Left lung (tissue), 10 donors: Measurements from ENCODE around the gene JPH3. TPM values are rescaled to one million over a fixed set of nuclear protein-coding genes. Genes with fewer than 3 reads are reported as not detected.

Source experiments
- ATAC-seq: fragments of 200-7000 bp; cut with Tn5 transposase; one replicate; pipeline ENCODE4 v1.9.1; 2020; ENCODE audit warnings: moderate library complexity
- DNase-seq, 4 donors: peaks; one replicate each; pipeline ENCODE4 v3.0.0-alpha.2; 2013 to 2020
- H3K27ac ChIP-seq, 2 donors: fragments of 200-600 bp; sonication (generic) in 1 of 2; one replicate each; pipeline versions ENCODE4 v1.5.0 to v1.8.0; 2020 to 2021
- H3K27me3 ChIP-seq, 2 donors: fragments of 200-600 bp; sonication (generic) in 1 of 2; one replicate each; pipeline versions ENCODE4 v1.5.0 to v1.8.0; 2020 to 2021
- H3K36me3 ChIP-seq, 2 donors: fragments of 200-600 bp; sonication (generic) in 1 of 2; one replicate each; pipeline versions ENCODE4 v1.5.0 to v1.8.0; 2020 to 2021
- H3K4me1 ChIP-seq, 2 donors: fragments of 200-600 bp; one replicate each; pipeline ENCODE4 v1.8.0; 2021
- H3K4me3 ChIP-seq, 2 donors: fragments of 200-600 bp; sonication (generic) in 1 of 2; one replicate each; pipeline versions ENCODE4 v1.5.0 to v1.8.0; 2020 to 2021; ENCODE audit warnings: mild to moderate bottlenecking in 1 of 2
- H3K9me3 ChIP-seq, 2 donors: fragments of 200-600 bp; sonication (generic) in 1 of 2; one replicate each; pipeline versions ENCODE4 v1.5.0 to v1.8.0; 2020 to 2021
- intact Hi-C, 2 donors: fragments of 100-400 bp; cut with DNase I; formaldehyde crosslinking; loops; one replicate each; pipeline versions ENCODE4 v1.11.2 to v1.14.2; 2022
- polyA plus RNA-seq, 6 donors: library from polyadenylated mRNA; unstranded; fragments of 120-200 nt; gene quantifications; one replicate each; pipeline ENCODE4 v1.2.1, GENCODE V29; 2013; ENCODE audit not compliant: insufficient read length in 6 of 6
- total RNA-seq, 2 donors: library from RNA; stranded (reverse); fragmentation: NEBNext Ultra II Directional; extraction: Animal tissue kit (Norgen Biotek cat#: 25700); gene quantifications; one replicate each; pipeline ENCODE4 v1.2.1, GENCODE V29; 2021
- TF ChIP-seq, protein P1 (sequence below), 2 donors: fragments of 200-600 bp; sonication (generic) in 1 of 2; IDR thresholded peaks; one replicate each; pipeline versions ENCODE4 v1.5.0 to v1.8.0; 2021; ENCODE audit warnings: antibody characterized with exemption in 2 of 2
- donor health status: DM: no; HTN: yes; CAD: no.
- donor health status: DM: no; HTN: no; CAD: no.

The JPH3 gene
- total and polyA plus RNA-seq, 8 donors, result 0.06 to 2.5 (median 1.2) TPM; not detected in 1

DNA sequence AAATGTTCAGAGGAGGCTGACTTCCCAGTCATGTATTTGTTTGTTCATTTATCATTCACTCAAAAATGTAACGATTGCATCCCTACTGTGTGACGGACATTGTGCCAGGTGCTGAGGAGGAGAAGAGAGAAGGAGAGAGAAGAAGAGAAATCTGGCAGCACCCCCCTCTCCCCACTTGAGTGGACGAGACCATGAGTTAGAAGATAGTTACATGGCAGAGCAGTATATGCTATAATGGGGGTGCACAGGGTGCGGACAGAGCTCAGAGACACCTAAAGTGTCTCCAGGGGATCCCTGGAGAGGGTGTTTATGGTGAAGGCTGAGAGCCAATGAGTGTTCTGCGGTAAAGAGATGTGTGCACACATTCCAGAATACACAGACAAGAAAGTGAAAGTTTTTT is 6.6 kb upstream of the JPH3 start:
- no peak for ATAC-seq
- TF ChIP-seq, protein P1, sequence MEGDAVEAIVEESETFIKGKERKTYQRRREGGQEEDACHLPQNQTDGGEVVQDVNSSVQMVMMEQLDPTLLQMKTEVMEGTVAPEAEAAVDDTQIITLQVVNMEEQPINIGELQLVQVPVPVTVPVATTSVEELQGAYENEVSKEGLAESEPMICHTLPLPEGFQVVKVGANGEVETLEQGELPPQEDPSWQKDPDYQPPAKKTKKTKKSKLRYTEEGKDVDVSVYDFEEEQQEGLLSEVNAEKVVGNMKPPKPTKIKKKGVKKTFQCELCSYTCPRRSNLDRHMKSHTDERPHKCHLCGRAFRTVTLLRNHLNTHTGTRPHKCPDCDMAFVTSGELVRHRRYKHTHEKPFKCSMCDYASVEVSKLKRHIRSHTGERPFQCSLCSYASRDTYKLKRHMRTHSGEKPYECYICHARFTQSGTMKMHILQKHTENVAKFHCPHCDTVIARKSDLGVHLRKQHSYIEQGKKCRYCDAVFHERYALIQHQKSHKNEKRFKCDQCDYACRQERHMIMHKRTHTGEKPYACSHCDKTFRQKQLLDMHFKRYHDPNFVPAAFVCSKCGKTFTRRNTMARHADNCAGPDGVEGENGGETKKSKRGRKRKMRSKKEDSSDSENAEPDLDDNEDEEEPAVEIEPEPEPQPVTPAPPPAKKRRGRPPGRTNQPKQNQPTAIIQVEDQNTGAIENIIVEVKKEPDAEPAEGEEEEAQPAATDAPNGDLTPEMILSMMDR (IDR thresholded peaks at IDR 0.05), result no peak
- no peak overlapping the region for H3K4me3 ChIP-seq
- H3K4me1 ChIP-seq, result no peaks in the 10 kb centered on the region
- H3K27me3 ChIP-seq, result peaks cover 5 to 71% of the 10 kb centered on the region in 2 donors
- no peak overlapping the region for H3K27ac ChIP-seq
- H3K9me3 ChIP-seq, result no peaks in the 10 kb centered on the region
- no peak for DNase-seq
- intact Hi-C loops, result no loop called here
- H3K36me3 ChIP-seq, result no peaks in the 10 kb centered on the region

DNA sequence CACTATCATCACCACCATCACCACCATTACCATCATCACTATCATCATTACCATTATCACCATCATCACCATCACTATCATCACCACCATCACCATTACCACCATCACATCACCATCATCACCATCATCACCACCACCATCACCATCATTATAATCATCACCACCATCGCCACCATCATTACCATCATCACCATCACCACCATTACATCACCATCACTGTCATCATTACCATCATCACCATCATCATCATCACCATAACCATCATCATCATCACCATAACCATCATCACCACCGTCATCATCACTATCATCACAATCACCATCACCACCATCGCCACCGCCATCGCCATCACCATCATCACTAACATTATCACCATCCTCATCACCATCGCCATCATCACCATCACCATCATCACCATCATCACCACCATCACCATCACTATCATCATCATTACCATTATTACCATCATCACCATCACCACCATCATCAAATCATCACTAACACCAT is 4.9 kb upstream of the JPH3 start:
- no peaks in the 10 kb centered on the region for H3K4me1 ChIP-seq
- no peak overlapping the region for H3K27ac ChIP-seq
- intact Hi-C loops, result no loop called here
- no peaks in the 10 kb centered on the region for H3K36me3 ChIP-seq
- TF ChIP-seq, protein P1 (IDR thresholded peaks at IDR 0.05), result no peak
- H3K4me3 ChIP-seq, result no peak overlapping the region
- ATAC-seq (no peak), DNase-seq (peak in 1 of 4 donors; percentile 29)
- peaks cover 19 to 70% of the 10 kb centered on the region in 2 donors for H3K27me3 ChIP-seq
- no peaks in the 10 kb centered on the region for H3K9me3 ChIP-seq

DNA sequence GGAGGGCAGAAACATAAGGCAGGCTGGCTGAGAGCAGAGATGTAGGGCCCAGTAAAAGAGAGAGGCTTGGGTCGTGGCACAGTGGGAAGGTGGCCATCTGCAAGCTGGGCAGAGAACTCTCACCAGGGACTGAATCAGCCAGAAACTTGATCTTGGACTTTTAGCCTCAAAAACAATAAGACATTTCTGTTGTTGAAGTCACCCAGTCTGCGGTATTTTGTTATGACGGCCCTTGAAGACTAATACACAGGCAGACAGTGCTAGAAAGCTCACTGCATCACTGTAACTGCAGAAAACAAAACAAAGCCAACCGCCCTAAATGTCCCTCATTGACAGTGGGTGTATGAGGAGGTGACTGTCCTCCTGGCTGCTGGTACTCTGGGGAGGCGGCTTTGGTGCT is 3.9 kb upstream of the JPH3 start:
- TF ChIP-seq, protein P1 (IDR thresholded peaks at IDR 0.05), result no peak
- ATAC-seq (no peak), DNase-seq (no peak)
- H3K27ac ChIP-seq, result no peak overlapping the region
- H3K9me3 ChIP-seq, result no peaks in the 10 kb centered on the region
- intact Hi-C loops, result no loop called here
- no peaks in the 10 kb centered on the region for H3K36me3 ChIP-seq
- peaks cover 26 to 78% of the 10 kb centered on the region in 2 donors for H3K27me3 ChIP-seq
- H3K4me1 ChIP-seq, result peaks cover 0 to 7% of the 10 kb centered on the region in 2 donors
- no peak overlapping the region for H3K4me3 ChIP-seq

DNA sequence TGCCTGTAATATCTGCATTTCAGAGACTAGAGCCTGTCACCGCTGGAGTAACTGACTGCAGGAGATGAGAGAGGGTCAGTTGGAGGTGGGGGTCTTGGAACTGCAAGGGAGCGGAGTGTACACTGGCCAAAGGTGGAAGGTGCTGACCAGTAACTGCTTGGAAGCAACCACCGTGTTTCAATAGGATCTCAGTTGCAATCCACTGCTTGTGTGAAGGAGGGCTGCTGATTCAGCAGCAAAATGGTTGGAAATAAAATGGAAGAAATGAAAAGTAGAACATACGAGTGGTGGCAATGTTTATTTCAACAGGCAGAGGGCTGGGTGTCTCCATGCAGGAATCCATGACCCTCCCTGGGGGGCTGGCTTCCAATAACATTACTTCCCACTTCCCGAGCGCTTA is 2.1 kb upstream of the JPH3 start:
- TF ChIP-seq, protein P1 (IDR thresholded peaks at IDR 0.05), result no peak
- no peaks in the 10 kb centered on the region for H3K9me3 ChIP-seq
- ATAC-seq (no peak), DNase-seq (no peak)
- H3K4me1 ChIP-seq, result peaks cover 0 to 7% of the 10 kb centered on the region in 2 donors
- H3K27me3 ChIP-seq, result peaks cover 43 to 83% of the 10 kb centered on the region in 2 donors
- H3K27ac ChIP-seq, result no peak overlapping the region
- H3K4me3 ChIP-seq, result no peak overlapping the region
- intact Hi-C loops, result no loop called here
- no peaks in the 10 kb centered on the region for H3K36me3 ChIP-seq

DNA sequence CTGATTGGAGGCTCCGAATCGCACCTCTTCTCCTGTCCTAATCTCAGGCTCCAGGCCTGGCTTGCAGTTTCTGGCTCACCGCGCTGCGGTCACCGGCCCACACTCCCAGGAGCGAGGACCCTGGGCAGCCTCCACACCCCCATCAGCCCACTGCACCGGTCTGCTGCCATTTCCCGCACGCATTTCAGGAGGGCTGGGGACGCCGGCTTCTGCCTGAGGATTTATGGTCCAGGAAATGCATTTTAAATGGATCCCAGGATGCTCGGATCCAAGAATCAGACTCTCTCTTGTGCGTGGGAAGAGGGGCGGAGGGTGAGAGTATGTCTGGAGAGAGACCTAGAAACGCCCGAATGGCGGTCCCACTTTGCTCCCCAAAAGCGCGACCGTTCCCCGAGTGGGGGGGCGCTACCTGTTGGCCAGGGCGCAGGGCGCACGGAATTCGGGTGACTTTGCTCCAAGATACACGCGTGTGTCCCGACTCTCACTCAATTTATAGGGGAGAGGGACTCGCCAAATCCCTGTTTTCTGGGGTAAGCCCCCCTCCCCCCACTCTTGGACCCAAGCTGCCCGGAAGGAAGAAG is 817 bp upstream of the JPH3 start:
- Histone ChIP-seq H3K36me3 (no peaks in the 10 kb centered on the region), H3K4me1 (peaks cover 0 to 7% of the 10 kb centered on the region in 2 donors), H3K27me3 (peaks cover 43 to 87% of the 10 kb centered on the region in 2 donors), H3K9me3 (no peaks in the 10 kb centered on the region), H3K4me3 (no peak overlapping the region), H3K27ac (no peak overlapping the region)
- intact Hi-C loops, result no loop called here
- no peak for ATAC-seq
- DNase-seq, result peak in 1 of 4 donors; percentile 38
- TF ChIP-seq, protein P1 (IDR thresholded peaks at IDR 0.05), result no peak
